Stimulated activated CD4-positive, alpha-beta T cell treated with anti-CD3 and anti-CD28 coated beads, Interleukin-15, amount 100 ng/mL, for 1 hour (primary cell): ENCODE measurements around the gene MGAT4A.
"Not testable (repeated sequence)": the region's sequence is repeated elsewhere in the genome, so short reads cannot be mapped to it uniquely, and the experiment has no call there.

ENCODE experiments used
- DNase-seq, 2 donors: peaks; one replicate each; pipeline ENCODE4 v3.0.0-alpha.2; 2020; ENCODE audit warnings: low read depth in 1 of 2, low spot score in 1 of 2

MGAT4A gene

DNA sequence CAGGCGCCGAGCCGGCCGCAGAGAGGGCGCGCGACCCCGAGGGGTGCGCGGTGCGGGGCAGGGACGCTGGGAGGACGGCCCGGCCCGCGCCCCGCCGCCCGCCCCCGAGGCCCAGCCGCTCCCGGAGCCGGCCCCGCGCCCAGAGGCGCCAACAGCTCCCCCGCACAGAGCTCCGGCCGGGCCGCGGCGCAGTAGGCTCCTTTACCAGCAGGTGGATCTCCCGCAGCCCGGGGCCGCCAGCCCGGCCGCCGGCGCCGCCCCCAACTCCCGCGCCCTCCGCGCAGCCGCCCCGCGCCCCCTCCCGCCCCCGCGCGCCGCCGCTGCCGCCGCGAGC, 258 bp downstream of the MGAT4A start:
- peak in 1 of 2 donors; percentile 30 for DNase-seq

DNA sequence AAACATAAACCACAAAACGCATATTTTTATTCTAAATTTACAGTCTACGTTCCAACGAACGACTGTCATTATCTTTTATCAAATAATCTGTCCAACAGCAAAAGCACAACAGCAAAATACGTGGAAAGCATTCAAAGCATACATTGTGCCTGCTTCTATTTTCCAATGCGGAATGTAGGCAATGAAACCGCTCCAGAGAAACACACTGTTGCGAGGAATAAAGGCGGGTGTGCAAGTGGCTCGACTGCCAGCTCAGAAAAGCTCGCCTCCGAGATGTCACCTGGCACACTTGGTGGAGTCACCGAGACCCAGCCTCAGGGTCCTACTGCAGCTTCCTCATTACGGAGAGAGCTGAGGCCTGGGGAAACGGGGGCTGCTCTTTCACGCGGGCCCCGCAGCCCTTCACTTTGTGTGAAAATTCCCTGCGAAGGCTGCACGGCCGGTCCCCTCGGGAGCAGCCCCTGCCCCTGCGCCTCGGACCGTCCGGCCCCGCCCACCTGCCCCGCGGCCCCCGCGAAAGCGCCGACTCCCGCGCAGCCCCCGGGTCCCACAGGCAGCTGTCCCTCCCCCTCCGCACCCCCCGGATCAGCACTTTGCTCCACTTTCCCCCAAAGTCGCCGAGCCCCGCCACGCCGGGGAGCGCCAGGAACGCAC, 752 bp downstream of the MGAT4A start:
- peak; percentile 24 to 26 for DNase-seq

DNA sequence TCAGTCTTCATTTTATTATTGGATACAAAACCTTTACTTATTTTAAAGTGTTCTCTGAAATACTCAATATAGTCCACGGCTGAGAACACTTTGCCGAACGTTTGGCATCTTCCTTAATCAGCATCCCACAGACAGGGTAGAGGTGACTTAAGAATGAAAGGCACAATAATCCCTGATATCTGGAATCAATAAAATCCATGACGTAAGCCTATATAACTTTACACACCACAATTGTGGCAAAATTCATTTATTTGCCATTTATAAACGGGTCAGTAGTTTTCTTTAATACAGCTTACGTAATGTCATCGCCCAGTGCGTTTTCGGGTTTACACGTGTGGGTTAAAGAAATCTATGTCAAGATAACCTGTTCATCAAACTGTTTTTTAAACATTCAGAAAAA, 1.3 kb downstream of the MGAT4A start:
- no peak for DNase-seq

DNA sequence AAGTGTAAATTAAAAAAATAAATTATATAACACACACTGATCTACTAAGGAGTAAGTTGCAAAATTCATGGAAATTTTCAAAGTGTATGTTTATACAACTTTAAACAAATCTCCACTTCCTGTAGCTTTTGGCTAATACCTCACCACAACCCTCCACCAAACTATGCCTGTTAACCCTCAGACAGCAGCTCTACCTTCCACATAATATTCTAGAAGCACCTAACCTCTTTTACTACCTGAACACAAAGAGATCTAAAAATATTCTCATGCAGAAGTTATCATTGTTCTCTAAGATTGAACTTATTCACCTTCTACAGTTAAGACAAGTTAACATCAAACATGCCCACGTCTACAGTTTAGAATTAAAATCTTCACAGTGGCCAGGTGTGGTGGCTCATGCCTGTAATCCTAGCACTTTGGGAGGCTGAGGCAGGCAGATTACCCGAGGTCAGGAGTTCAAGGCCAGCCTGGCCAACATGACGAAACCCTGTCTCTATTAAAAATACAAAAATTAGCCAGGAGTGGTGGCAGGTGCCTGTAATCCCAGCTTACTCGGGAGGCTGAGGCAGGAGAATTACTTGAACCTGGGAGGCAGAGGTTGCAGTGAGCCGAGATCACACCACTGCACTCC, 2.7 kb downstream of the MGAT4A start:
- DNase-seq, result not testable (repeated sequence)

DNA sequence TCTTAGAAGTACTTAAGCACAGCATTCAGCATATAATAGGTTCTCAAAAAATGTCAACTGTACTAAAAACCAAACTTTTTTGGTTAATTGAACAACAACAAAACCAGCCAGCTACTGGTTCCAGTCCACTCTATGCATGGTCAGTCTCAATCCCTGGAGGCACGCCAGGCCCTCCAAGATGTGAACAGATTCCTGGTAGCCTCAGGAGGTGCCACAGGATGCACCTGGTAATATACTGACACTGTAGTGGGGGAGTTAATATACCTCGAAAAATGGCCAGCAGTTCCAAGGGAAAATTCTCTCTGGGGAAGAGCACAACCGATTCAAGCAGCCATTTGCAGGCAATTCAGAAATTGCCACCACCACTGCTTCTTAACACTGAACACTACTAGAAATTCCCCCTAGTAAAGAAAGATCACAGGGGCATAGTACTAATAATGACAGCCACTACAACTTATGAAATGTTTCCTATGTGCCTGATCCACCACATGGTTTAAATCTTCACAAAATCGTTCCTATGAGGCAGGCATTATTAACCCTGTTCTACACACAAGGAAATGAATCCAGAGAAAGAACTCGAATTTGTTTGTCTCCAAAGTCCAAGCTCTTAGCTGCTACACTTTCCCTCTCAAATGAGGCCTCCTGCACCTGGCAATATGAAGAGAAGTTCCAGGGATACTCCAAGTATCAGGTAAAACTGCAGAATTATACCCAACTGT, 3.4 kb downstream of the MGAT4A start:
- DNase-seq, result no peak

DNA sequence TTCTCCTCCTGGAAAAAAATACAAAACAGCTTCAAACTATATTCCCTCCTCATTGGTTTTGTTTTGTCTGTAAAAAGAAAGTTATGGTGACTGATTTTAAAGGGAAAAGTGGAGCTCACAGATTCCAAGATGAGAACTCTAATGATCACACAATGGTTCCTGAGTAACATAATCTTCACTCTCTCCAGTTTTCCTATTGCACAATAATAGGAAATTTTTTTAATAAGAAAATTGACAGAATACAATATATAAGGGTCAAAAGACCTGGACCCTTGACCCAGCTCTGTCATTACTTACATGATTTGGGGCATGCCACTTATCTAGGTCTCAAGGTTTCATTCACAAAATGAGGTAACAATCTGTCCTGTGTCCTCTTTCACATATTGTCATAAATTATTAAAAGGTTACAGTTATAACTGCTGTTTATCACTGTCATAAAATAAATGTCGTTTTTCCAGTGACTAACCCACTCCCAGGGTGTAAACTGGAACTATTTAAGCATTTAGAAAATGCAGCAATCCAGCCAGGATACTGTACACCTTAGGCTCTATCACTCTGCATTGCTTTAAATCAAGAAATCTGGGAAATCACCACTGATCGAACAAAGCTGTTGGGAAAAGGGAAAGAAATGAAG, 4.1 kb downstream of the MGAT4A start:
- DNase-seq, result no peak

DNA sequence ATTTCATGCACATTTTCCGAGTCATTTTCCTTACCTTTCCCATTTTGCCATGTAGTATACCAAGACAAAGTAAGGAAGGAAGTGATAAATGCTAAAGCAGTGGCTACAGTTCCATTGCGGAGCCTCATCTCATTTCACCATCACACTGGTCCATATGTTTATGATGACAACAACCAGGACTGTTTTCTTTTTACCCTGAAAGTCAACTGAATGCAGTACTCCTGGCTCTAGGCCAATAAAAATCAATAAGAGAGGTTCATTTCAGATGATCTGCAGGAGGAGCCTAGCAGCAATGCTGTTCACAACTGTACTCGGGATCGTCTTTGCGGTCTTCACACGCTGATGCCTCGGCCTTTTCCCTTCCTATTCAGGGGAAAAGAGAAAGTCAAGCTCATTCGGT, 4.7 kb downstream of the MGAT4A start:
- DNase-seq, result no peak

DNA sequence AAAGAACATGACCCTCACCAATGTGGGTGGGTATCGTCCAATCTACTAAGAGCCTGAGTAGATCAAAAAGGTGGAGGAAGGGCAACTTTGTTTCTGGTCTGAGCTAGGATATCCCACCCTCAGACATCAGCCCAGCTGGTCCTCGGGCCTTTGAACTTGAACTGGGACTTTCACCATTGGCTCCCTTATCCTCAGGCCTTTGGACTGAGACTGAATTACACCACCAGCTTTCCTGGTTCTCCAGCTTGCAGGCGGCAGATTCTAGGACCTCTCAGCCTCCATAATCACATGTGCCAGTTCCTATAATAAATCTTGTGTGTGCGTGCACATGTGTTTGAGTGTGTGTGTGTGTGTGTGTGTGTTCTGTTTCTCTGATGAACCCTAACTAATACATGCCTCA, 10.6 kb downstream of the MGAT4A start:
- no peak for DNase-seq

DNA sequence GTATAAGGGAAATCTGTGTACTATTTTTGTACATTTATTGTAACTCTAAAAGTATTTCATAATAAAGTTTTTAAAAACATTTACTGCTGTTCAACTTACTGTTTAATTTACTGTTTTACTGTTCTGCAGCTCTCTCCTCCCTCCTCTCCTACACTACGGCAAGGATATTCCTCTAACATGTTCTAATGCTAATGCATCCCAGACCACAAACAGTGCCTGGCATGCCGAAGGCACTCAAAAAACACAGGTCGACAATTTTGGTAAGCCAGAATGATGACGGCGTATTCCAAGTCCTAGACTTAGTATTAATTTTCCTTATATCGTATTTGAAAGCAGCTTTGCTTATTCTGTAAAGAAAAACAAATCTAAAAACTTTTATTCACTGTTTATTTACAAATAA, 13.3 kb downstream of the MGAT4A start:
- no peak for DNase-seq

DNA sequence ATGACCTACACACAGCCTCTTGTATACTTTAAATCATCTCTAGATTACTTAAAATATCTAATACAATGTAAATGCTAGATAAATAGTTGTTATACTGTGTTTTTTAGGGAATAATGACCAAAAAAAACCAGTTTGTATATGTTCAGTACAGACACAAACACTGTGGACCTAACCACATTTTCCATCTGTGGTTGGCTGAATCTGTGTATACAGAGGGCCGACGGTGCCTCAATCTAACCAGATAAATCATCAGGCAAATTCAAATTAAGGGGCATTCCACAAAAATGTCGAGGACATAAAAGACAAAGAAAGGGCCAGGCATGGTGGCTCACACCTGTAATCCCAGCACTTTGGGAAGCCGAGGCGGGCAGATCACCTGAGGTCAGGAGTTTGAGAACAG, 14.1 kb downstream of the MGAT4A start:
- DNase-seq, result no peak

DNA sequence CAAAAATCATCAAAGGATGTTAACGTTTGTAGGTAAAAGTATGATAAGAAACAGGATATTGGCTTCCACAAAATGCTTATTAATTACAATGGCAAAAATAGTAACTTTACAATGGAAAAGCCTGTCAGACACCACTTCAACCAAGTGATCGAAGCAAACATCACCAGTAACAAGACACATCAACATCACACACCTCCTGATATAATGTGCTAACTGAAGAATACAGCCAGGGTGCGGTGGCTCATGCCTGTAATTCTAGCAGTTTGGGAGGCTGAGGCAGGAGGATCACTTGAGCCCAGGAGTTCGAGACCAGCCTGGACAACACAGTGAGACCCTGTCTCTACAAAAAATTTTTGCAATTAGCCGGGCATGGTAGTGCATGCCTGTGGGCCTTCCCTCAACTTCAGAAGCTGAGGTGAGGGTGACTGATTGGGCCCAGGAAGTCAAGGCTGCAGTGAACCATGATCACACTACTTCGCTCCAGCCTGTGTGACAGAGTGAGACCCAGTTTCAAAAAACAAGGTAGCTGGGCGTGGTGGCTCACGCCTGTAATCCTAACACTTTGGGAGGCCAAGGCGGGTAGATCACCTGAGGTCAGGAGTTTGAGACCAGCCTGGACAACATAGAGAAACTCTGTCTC, 15.0 kb downstream of the MGAT4A start:
- DNase-seq, result no peak

DNA sequence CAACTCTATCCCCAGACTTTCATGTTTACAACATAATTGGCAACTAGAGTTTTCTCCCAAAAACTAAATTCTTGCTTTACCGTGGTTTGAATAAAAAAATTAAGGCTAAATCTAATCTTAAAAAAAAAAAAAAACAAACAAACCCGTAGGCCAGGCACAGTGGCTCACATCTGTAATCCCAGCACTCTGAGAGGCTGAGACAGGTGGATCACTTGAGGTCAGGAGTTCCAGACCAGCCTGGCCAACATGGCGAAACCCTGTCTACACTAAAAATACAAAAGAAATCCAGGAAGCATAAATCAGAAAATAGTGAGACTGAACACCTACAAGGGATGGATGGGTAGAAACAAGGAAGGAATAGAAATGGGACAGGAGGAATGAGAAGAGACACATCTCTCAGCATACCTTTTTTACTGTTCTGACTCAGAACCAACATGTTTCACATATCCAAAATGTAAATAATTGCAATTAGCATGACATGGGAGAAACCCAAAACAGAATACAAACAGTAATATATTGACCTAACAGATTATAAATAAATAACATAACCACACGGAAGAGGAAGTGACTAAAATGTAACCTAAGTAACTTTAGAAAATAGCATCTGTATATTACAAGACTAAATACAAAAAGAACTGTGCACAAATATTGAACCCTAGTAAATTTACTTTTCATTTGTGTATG, 17.5 kb downstream of the MGAT4A start:
- no peak for DNase-seq

DNA sequence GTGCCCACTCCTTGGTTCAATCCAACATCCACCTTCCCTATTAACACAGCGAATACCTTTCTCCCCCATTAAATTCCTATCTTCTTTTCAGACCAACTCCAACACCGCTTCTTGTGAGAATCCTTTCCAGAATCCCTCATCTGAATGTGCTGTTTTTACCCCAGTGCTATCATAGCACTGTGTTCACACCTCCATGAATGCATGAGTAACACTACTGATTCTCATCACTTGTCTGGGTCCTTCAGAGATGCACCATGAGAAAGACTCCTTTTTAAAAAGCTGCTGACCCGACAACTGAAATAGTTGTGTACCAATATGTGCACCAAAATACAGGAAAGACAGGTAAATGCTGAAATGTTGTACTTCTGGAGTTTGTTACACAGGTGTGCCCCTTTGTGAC, 18.8 kb downstream of the MGAT4A start:
- DNase-seq, result no peak

DNA sequence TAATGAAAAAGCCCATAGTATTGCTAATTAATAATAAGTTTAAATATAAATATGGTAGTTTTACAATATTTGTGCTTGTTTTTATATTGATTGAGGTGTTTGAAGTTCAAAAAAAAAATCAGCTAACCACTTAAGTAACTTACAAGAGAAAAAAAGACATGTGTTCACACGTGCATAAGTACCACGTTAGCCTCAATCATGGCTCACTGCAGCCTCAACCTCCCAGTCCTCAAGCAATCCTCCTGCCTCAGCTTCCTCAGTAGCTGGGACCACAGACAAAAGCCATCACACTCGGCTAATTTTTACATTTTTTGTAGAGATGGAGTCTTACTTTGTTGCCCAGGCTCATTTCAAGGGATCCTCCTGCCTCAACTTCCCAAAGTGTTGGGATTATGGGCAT, 19.4 kb downstream of the MGAT4A start:
- no peak for DNase-seq

DNA sequence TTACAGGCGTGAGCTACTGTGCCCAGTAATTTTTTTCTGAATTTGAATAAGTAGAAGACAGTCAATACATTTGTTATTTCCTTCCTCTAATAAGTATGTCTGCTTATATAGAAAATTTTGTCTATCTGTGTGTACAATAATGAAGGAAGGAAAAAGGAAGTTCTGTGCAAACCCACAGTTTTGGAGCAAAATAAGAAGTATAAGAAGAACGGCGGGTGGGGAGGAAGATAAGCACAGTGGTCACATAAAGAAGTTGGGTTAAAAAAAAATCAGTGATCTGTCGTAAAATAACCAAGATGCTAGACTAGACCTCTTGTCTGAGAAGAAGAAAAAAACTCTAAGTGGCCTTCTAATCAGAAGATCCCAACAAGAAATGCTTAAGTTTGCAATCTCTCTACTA, 20.2 kb downstream of the MGAT4A start:
- no peak for DNase-seq

DNA sequence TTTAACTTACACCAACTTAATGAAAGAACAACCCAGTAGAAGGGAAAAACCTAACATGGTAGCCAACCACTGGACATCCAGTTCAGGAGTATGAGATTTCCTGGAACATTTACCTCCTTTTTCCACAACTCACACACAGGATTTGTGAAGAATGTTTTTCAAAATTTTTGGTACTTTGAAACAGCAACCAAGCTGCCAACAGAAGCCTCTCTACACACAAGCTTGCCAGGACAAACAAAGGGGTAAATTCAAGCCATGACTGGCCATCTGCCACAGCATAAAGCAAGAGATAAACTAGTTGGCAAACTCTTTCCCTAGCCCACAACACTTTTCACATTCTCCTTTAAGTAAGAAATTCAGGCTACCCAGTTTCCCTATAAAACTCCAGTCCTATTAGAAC, 21.4 kb downstream of the MGAT4A start:
- DNase-seq, result no peak

DNA sequence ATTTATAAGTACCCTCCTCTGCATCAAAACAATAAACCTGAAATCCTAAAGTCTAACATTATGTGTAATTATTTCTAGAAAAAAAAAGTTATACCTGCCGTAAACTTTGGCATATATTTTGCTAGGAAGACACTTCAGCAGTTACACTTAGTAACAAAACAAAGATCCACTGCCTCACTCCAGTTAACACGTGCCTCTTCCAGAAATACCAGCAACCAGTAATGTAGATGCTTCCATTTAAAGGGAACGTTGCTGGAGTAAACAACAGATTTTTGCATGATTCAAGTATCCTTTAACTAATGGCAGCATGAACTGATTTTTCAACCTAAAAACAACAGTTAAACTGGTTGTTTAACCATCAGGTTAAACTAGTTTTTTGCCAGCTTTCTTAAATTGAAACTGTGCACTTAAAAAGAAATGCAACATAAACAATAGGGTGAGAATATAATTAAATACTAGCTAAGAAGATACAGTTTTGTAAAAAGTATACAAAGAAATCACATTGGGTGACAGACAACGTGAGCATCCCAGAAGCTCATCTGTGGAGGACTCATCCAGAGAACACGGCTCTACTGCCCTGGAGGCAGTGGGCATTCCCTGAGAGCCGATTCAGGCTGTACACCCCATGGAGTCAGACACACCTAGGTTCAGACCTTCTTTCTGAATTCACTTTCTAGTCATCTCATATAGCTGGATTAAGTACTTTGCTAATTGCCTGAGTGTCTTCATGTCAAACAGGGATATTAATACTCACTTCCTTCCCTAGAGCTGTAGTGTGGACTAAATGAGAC, 22.3 kb downstream of the MGAT4A start:
- DNase-seq, result no peak

DNA sequence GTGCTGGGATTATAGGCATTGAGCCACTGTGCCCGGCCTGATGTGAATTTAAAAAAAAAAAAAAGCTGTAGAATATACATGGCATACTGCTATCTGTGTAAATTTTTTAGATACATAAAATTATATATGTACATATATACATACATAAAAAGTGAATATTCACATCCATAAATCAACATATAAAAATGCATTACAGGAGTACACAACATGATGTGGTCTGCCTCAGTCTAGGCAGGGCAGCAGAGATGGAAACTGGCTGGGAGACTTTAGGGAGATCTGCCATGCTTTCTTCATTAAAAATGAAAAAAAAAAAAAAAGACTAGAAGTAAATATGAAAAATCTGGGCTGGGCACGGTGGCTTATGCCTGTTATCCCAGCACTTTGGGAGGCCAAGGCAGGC, 24.3 kb downstream of the MGAT4A start:
- no peak for DNase-seq

DNA sequence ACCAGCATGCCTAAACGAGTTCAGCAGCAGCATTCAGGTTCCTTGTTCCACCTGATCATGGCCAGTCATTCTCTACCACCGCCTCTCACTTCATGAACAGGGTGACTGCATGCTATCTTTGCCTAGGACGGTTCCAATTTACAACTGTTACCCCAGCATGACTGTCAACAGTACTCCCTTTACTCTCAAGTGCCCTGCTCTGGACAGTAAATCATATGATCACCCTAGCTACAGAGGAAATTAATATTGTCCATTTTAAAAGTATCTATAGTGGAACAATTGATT, 25.7 kb downstream of the MGAT4A start:
- DNase-seq, result no peak

DNA sequence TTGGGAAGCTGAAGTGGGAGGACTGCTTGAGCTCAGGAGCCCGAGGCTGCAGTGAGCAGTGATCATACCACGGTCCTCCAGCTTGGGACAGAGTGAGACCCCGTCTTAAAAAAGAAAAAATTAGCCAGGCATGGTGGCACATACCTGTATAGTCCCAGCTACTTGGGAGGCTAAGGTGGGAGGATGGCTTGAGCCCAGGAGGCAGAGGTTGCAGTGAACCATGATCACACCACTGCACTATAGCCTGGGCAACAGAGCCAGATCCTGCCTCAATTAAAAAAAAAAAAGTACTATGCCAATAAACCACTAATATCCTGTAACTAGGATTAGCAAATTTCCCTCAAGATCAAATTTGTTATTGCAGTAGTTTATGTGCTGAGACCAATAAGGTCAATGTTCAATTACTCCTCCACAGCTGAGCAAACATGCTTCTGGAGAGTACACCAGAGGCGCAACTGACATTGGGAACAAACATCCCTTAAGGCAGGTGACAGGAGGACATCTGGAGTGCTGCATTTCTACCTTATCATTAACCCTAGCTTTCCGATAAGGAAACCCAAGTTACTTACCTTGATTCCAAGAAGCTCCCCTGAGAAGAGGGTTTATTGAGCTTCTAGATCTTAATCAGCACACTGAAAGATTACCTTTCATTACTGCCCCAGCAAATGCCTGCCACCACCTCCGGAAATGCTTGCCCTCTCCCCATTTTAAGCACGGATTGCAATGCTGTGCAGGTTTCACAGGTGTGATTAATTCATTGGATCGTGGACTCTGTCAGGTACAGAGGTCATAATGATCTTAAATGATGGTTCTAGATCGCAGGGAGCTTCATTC, 26.2 kb downstream of the MGAT4A start:
- DNase-seq, result no peak
